Esophagus mucosa (tissue), 1 donor: ENCODE results near the gene VWF. TPM values are rescaled to one million over a fixed set of nuclear protein-coding genes. Genes with fewer than 3 reads are reported as not detected.

Experiments used
- ATAC-seq: fragments of 200-7000 bp; cut with Tn5 transposase; one replicate; pipeline ENCODE4 v1.9.1; 2020
- total RNA-seq: library from RNA; stranded (reverse); gene quantifications from one replicate; pipeline ENCODE4 v1.2.4, GENCODE V29; 2023
- donor health status: DM: yes; HTN: yes; CAD: no.

VWF gene
- total RNA-seq, 1 donor from 2014 or later, result 53.7 TPM

DNA sequence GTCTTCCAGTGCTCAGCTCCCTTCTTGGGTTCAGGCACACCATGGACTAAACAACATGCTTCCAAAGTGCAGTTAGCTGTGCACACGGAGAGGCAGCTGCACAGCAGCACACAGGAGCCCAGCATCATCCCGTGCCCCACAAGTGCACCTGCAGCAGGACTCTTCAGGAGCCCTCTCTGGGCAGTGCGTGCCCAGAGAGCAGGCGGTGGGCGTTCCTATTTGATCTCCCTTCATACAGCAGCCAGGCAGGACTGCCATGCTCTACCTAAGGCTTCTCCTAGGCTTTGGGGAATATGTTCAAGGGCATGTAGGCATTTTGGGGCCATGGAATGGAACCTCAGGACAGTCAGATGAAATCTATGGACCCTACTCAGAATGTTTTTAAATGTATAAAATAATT is 214.9 kb downstream of the VWF start:
- no peak for ATAC-seq

DNA sequence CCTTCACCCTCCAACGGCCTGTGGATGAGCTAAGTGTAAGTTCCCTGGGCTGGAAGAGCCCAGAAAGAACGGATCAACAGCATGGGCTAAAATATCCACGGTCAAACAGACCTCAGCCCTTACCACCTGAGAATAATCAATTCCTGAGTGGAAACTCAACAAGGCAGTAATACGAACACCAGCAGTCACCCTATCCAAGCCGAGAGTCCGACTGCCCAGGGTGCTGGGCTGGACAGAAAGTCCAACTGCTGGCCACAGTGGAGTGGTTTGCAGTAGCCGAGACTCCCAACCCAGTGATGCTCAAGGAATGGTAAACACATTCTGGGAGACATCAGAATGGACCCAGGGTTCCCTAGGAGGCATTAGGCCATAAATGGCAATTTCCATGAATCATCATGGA is 216.2 kb downstream of the VWF start:
- no peak for ATAC-seq

DNA sequence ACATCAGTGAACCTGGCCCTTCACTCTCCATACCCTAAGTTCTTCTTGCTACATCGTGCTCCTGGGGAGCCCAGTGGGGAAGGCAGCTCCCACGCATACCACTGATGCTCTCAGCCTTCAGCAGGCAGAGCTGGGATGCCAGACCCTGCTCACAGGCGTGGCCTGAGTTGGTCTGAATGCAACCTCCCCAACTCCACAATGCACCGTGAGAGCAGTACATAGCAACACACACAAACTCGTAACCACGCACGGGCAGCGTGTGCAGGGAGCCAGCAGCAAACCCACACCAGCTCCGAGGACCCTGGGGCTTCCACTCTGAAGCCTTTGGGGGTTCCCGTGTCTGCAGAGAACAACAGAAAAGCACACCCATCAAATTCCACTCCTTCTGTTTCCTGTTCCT is 216.7 kb downstream of the VWF start:
- ATAC-seq, result no peak

- no peak for ATAC-seq
Measured at GRCh38 chr12:5905757-5906156, 218.7 kb downstream of the VWF start.

DNA sequence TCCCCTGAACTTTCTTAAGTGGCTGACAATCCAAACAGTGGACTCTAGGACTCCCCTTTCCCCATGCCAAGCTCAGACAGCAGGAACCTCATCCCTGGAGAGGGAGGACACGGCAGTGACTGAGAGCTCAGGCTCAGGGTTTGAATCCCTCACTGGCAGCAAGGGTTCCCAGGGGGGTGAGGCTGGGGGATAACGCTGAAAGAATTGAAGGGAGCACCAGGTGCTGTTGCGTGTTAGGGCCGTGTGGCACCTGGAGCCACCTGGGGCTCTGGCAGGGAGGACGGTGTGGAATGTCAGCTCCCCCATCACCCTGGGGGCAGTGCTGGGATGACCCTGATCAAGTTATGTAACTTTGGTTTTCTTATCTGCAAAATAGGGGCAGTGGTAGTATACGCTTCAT is 219.5 kb downstream of the VWF start:
- no peak for ATAC-seq

DNA sequence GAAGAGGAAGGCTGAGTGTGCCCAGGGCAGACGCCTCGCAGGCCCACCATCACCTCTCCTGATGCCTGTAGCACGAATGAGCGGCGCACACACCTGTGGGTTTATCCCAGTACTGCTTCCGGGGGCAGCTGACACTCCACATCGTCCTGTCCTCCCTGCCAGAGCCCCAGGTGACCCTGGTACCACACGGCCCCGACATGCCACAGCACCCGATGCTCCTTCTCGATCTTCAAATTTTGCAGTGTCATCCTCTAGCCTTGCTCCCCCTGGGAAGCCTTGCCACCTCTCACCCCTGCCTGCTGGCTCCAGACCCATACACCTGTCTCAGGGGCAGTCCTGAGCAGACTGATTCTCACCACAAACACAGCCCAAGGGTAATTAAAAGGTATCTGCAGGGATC is 220.0 kb downstream of the VWF start:
- no peak for ATAC-seq

DNA sequence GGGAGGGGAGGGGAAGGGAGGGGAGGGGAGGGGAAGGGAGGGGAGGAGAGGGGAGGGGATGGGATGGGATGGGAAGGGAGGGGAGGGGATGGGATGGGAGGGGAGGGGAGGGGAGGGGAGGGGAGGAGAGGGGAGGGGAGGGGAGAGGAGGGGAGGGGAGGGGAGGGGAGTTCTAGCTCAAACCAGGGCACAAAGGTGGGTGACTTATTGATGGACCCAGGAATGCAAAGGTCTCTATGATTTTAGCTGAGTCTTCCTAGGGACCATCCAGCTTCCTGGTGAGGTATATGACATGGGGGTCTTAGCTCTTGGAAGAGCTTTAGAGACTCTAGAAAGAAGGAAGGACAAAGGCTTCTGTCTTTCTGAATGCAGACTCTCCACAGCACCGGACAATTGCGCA is 221.7 kb downstream of the VWF start:
- no peak for ATAC-seq

DNA sequence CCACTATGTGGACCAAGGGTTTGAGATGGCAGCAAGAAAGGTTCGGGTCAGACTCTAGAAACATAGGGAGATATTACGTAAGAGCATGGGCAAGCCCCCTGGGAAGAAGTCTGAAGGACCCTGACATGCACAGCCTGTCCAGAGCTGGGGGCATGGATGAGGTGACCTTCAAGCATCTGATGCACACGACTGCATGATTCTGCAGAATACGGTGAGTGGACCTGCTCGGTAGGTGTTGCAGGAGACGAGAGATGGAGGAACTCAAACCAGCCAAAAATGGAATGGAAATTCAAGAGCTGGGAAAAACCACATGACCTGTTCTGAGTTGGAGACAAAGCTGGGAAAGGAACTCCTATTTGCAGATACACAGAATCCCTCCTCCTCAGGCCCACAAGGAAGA is 223.1 kb downstream of the VWF start:
- no peak for ATAC-seq

- no peak for ATAC-seq
Measured at GRCh38 chr12:5900533-5901205, 223.8 kb downstream of the VWF start.

- ATAC-seq, result no peak
Measured at GRCh38 chr12:5900076-5900475, 224.4 kb downstream of the VWF start.

DNA sequence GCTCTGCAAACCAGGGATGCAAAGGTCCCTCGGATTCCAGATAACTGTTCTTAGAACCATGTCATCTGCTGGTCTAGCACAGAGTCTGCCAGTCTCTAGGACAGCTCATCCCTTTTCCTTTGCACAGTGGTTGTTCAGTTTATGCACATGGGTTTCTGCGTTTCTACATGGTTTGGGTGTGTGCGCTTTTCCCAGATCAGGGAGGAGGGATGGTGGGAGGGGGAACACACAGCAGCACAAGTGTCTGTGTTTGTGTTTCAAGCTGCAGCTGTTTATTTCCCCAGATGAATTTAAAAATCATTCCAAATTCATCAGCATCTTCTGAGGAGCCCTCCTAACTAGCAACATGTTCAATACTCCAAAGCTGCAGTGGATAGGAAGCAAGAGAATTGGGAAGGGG is 224.8 kb downstream of the VWF start:
- no peak for ATAC-seq

- ATAC-seq, result no peak
Measured at GRCh38 chr12:5898874-5899273, 225.6 kb downstream of the VWF start.

Other genes with a start within 250 kb of the VWF start
- gene ANO2, start 179.4 kb downstream of the VWF start, total RNA-seq, result 2.0 TPM
- gene CD9, start 75.7 kb upstream of the VWF start, total RNA-seq, result 597 TPM
- 21.1 TPM for gene PLEKHG6, start 186.0 kb upstream of the VWF start, total RNA-seq
- gene TNFRSF1A, start 217.4 kb upstream of the VWF start, total RNA-seq, result 99.3 TPM